NCI-H2227 (cell line): ENCODE results near the gene RPLP2.

Experiments
- DNase-seq: peaks from one replicate; lab custom pipeline; 2025; ENCODE audit not compliant: unreplicated experiment; lab: John Stamatoyannopoulos, UW

Gene RPLP2

GRCh38 chr11:790721-791564 lies 18.8 kb upstream of the RPLP2 start:
- peak; percentile 83 for DNase-seq

- no peak for DNase-seq
These were observed 17.9 kb upstream of the RPLP2 start for GRCh38 chr11:791658-792534.

GRCh38 chr11:792535-792821 lies 17.3 kb upstream of the RPLP2 start:
- DNase-seq: no peak

GRCh38 chr11:792873-793272 lies 16.9 kb upstream of the RPLP2 start:
- DNase-seq: no peak

- DNase-seq: no peak
These were observed 16.2 kb upstream of the RPLP2 start for GRCh38 chr11:793556-793955.

- DNase-seq: no peak
These were observed 15.6 kb upstream of the RPLP2 start for GRCh38 chr11:794013-794765.

GRCh38 chr11:794766-795633 lies 14.8 kb upstream of the RPLP2 start:
- peak; percentile 68 for DNase-seq

GRCh38 chr11:795634-796564 lies 13.9 kb upstream of the RPLP2 start:
- peak; percentile 86 for DNase-seq

- no peak for DNase-seq
These were observed 13.0 kb upstream of the RPLP2 start for GRCh38 chr11:796565-797295.

- DNase-seq: peak; percentile 95
These were observed 12.3 kb upstream of the RPLP2 start for GRCh38 chr11:797296-798092.

- DNase-seq: peak; percentile 95
These were observed 11.6 kb upstream of the RPLP2 start, which contains the start of gene SLC25A22 for GRCh38 chr11:798093-798713. SLC25A22 (minus strand) TSS chr11:798281; CDS start chr11:795006, 3,275 bp downstream.

GRCh38 chr11:799641-800316 lies 10.0 kb upstream of the RPLP2 start:
- DNase-seq: no peak

GRCh38 chr11:800473-800872 lies 9.3 kb upstream of the RPLP2 start:
- no peak for DNase-seq

- no peak for DNase-seq
These were observed 8.5 kb upstream of the RPLP2 start for GRCh38 chr11:801097-801780.

- DNase-seq: no peak
These were observed 7.6 kb upstream of the RPLP2 start for GRCh38 chr11:802018-802617.
